Neuron (in vitro differentiated cells): ENCODE results near the gene FABP6.
A peak's percentile ranks its signal among the peaks of the same experiment; 100 is the strongest.

ENCODE experiments used
- H2AFZ ChIP-seq: one replicate; pipeline ENCODE4 v1.6.1; 2013; ENCODE audit warnings: low read depth, mild to moderate bottlenecking, inconsistent platforms, low read length, moderate library complexity
- H3K27me3 ChIP-seq: one replicate; pipeline ENCODE4 v1.6.1; 2013; ENCODE audit warnings: low read length; ENCODE audit not compliant: insufficient read depth
- H3K36me3 ChIP-seq: one replicate; pipeline ENCODE4 v1.6.1; 2013; ENCODE audit warnings: low read length; ENCODE audit not compliant: insufficient read depth
- H3K4me1 ChIP-seq: one replicate; pipeline ENCODE4 v1.6.1; 2013; ENCODE audit warnings: low read length; ENCODE audit not compliant: insufficient read depth
- H3K4me3 ChIP-seq: 2 replicates; pipeline ENCODE4 v1.5.1; 2013; ENCODE audit warnings: mild to moderate bottlenecking, low read length, moderate library complexity
- H3K9me3 ChIP-seq: one replicate; pipeline ENCODE4 v1.6.1; 2013; ENCODE audit warnings: low read length

The FABP6 gene

DNA sequence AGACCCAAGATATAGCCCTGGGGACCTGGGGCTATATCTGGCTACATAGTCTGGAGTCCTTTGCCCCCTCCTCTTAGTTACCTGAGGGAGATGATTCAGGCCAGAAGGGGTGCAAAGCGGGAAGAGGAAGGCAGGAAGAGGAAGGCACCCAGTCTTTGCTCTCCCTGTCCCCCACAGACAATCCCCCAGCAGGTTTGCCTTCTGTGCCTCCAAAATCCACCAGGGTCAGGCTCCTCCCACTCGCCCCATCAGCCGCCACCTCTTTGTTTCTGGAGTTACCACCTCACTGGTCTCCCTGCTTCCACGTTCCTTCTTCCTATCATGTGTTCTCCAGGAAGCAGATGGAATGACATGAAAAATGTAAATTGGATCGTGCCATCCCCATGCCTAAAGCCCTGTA lies 31.2 kb upstream of the FABP6 start:
- H2AFZ ChIP-seq, result no peak overlapping the region
- H3K4me3 ChIP-seq, result no peak overlapping the region
- no peaks in the 10 kb centered on the region for H3K9me3 ChIP-seq
- no peaks in the 10 kb centered on the region for H3K27me3 ChIP-seq
- no peaks in the 10 kb centered on the region for H3K36me3 ChIP-seq
- peaks cover 22% of the 10 kb centered on the region for H3K4me1 ChIP-seq

GRCh38 chr5:160198841-160199409 lies 30.4 kb upstream of the FABP6 start:
- peak overlapping the region; percentile 24 for H3K4me3 ChIP-seq
- no peaks in the 10 kb centered on the region for H3K9me3 ChIP-seq
- peak overlapping the region; percentile 35 for H2AFZ ChIP-seq
- H3K27me3 ChIP-seq, result no peaks in the 10 kb centered on the region
- peaks cover 22% of the 10 kb centered on the region for H3K4me1 ChIP-seq
- no peaks in the 10 kb centered on the region for H3K36me3 ChIP-seq

DNA sequence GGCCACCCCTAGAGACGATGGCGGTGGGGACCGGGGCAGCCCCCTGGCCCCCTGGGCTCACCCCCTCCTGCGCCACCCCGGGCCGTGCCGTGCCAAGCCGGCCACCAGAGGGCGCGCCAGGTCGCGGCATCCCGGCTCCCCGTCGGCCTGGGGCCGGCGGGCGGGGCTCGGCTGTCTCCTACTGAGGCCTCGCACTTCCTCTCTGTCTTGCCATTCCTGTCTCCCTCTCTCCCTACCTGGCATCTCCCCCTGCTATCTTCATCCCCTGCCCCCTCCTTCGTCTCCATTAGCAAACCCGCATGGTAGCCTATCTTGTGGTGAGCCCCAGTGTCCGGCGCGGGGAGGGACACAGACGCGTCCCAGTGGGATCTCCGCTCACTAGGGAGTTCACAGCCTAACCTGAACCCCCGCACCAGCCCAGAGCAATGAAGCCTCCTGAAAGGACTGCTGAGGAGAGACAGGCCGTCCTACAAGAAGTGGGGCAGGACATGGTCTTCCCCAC lies 29.8 kb upstream of the FABP6 start:
- peaks cover 22% of the 10 kb centered on the region for H3K4me1 ChIP-seq
- H2AFZ ChIP-seq, result peak overlapping the region; percentile 35
- H3K36me3 ChIP-seq, result no peaks in the 10 kb centered on the region
- H3K4me3 ChIP-seq, result peak overlapping the region; percentile 24
- H3K9me3 ChIP-seq, result no peaks in the 10 kb centered on the region
- no peaks in the 10 kb centered on the region for H3K27me3 ChIP-seq

GRCh38 chr5:160207061-160207460 lies 22.2 kb upstream of the FABP6 start:
- Histone ChIP-seq H3K27me3 (no peaks in the 10 kb centered on the region), H3K9me3 (no peaks in the 10 kb centered on the region), H3K4me1 (peaks cover 11% of the 10 kb centered on the region), H2AFZ (no peak overlapping the region), H3K36me3 (no peaks in the 10 kb centered on the region), H3K4me3 (no peak overlapping the region)

DNA sequence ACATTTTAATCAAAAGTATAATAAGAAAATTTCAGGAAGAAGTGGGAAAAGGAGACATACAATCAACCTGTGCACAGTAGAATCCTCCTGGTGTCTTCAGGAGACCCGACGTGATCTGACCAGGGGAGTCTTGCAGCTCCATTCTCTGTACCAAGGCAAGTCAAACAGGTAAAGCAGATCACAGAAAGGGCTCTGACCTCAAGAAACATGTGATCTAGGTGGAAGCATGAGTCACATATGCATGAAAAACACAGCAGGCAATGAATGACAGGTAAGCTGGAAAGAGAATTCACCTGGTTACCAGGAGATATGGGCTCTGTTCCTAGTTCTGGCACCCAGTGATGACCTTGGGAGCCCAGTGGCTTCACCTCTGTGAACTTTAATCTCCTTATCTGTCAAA lies 19.4 kb upstream of the FABP6 start:
- Histone ChIP-seq H3K4me1 (peaks cover 11% of the 10 kb centered on the region), H3K27me3 (no peaks in the 10 kb centered on the region), H2AFZ (no peak overlapping the region), H3K4me3 (no peak overlapping the region), H3K9me3 (no peaks in the 10 kb centered on the region), H3K36me3 (no peaks in the 10 kb centered on the region)

GRCh38 chr5:160210606-160211005 lies 18.7 kb upstream of the FABP6 start:
- Histone ChIP-seq H3K4me1 (peaks cover 11% of the 10 kb centered on the region), H2AFZ (no peak overlapping the region), H3K27me3 (no peaks in the 10 kb centered on the region), H3K9me3 (no peaks in the 10 kb centered on the region), H3K36me3 (no peaks in the 10 kb centered on the region), H3K4me3 (no peak overlapping the region)

DNA sequence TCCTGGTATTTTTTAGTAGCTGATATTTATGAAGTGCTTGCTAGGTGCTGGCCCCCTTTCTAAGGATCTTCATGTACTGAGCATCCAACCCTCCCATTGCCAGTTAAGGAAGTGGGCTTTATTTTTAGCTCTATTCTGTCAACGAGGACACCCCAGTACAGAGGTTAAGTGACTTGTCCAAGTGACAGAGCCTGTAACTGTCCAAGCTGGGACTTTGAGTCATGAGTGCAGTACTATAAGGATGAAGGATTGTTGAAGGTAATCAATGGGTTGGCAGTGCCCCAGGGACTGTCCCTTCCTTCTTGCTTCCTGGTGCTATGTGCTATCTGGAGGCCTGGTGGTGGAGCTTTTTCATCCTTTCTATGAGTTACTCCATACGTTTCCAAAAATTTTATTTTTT lies 18.0 kb upstream of the FABP6 start:
- Histone ChIP-seq H3K36me3 (no peaks in the 10 kb centered on the region), H3K4me1 (peaks cover 11% of the 10 kb centered on the region), H3K4me3 (no peak overlapping the region), H2AFZ (no peak overlapping the region), H3K27me3 (peaks cover 3% of the 10 kb centered on the region), H3K9me3 (no peaks in the 10 kb centered on the region)

DNA sequence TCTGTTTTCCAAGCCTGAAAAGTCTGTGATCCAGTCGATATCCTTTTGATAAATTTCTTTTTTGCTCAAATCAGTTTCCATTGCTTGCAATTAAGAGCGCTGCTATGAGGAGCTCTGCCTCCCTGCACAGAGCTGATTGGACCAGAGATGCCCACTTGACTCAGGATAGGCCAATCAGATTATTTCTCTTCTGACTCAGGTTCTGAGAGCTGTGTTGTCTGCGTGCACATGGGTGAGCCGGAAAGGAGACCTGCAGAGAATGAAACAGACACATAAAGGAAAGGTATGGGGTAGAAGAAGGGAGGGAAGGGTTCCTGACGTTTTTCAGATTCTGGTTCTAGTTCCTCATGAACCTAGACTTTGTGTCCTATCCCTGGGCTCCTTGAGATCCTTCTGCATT lies 15.8 kb upstream of the FABP6 start:
- peaks cover 11% of the 10 kb centered on the region for H3K4me1 ChIP-seq
- H2AFZ ChIP-seq, result no peak overlapping the region
- H3K27me3 ChIP-seq, result peaks cover 3% of the 10 kb centered on the region
- no peaks in the 10 kb centered on the region for H3K36me3 ChIP-seq
- no peaks in the 10 kb centered on the region for H3K9me3 ChIP-seq
- H3K4me3 ChIP-seq, result no peak overlapping the region

DNA sequence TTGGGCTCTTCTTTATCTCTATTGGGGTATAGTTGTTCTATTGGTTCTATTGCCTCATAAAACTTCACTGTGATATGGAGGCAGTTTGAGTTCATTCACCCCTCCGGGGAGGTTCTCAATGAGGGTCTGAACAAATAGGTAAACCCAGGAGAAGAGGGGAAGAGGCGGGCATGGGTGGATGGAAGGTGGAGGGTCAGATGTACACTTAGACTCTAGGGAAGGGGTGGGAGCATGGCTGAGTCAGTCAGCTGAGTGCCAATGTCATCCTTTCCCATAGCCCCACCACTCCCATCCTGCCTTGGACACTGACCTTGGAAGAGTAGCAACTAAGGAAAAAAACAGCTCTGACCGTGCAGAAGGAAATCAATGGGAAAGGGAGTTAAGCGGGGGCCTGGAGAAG lies 9.9 kb upstream of the FABP6 start:
- peaks cover 3% of the 10 kb centered on the region for H3K27me3 ChIP-seq
- H3K9me3 ChIP-seq, result no peaks in the 10 kb centered on the region
- no peaks in the 10 kb centered on the region for H3K36me3 ChIP-seq
- H3K4me1 ChIP-seq, result no peaks in the 10 kb centered on the region
- no peak overlapping the region for H3K4me3 ChIP-seq
- H2AFZ ChIP-seq, result no peak overlapping the region

- no peaks in the 10 kb centered on the region for H3K27me3 ChIP-seq
- no peaks in the 10 kb centered on the region for H3K9me3 ChIP-seq
- H2AFZ ChIP-seq, result no peak overlapping the region
- no peaks in the 10 kb centered on the region for H3K4me1 ChIP-seq
- no peaks in the 10 kb centered on the region for H3K36me3 ChIP-seq
- no peak overlapping the region for H3K4me3 ChIP-seq
Observed at GRCh38 chr5:160221082-160221481, 8.2 kb upstream of the FABP6 start.

DNA sequence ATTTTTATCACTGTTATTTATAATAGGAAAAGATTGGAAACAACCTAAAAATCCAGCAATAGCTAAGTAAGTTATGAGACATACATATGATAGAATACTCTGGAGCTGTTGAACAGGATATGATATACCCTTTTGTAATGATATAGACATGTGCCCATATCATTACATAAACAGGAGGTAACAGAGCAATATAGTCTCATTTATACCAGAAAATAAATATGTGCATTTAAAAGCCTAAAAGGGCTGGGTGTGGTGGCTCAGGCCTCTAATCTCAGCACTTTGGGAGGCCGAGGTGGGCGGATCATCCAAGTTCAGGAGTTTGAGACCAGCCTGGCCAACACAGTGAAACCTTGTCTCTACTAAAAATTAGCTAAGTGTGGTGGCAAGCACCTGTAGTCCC lies 2.3 kb upstream of the FABP6 start:
- no peaks in the 10 kb centered on the region for H3K9me3 ChIP-seq
- no peak overlapping the region for H2AFZ ChIP-seq
- no peaks in the 10 kb centered on the region for H3K4me1 ChIP-seq
- no peaks in the 10 kb centered on the region for H3K27me3 ChIP-seq
- no peak overlapping the region for H3K4me3 ChIP-seq
- H3K36me3 ChIP-seq, result no peaks in the 10 kb centered on the region

DNA sequence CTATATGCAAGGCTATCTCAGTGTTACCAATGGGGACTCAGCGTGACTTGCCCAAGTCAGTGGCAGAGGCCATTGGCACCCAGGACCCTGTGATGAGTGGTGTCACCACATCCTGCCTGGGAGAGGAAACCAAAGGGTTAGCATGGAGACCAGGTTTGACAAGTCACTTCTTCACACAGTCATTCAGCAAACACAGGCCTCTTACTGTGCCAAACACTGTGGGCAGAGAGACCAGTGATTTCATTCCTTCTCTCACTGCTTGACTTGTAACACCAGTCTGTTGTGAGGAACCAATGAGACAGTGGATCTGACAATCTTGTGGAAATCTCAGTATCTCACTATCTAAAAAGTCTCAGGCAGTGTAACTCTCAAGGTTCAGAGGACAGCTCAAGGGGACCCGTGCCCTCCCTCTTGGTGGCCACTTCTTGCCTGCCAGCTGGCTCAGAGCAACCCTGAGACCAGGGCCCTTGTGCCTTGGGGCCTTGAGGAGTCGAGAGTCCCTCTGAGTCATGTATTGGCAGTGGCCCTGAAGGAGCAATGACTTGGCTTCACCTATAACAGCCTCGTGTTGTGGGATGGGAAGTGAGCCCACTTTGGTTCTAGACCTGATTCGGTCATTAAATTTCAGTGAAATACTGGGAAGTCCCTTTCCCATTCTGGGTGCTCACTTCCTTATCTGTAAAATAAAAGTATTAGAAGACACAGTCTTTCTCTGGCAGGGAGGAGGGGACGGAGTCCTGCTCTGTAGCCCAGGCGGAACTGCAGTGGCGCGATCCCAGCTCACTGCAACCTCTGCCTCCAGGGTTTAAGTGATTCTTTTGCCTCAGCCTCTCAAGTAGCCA lies 1.6 kb downstream of the FABP6 start:
- no peak overlapping the region for H3K4me3 ChIP-seq
- H3K27me3 ChIP-seq, result no peaks in the 10 kb centered on the region
- no peaks in the 10 kb centered on the region for H3K9me3 ChIP-seq
- no peak overlapping the region for H2AFZ ChIP-seq
- H3K4me1 ChIP-seq, result no peaks in the 10 kb centered on the region
- H3K36me3 ChIP-seq, result no peaks in the 10 kb centered on the region

GRCh38 chr5:160231783-160232342 lies 2.6 kb downstream of the FABP6 start:
- no peaks in the 10 kb centered on the region for H3K27me3 ChIP-seq
- H2AFZ ChIP-seq, result no peak overlapping the region
- no peaks in the 10 kb centered on the region for H3K4me1 ChIP-seq
- H3K4me3 ChIP-seq, result no peak overlapping the region
- no peaks in the 10 kb centered on the region for H3K36me3 ChIP-seq
- no peaks in the 10 kb centered on the region for H3K9me3 ChIP-seq
